GM12878 (cell line): ENCODE measurements around the gene ICA1. TPM values are rescaled to one million over a fixed set of nuclear protein-coding genes. Genes with fewer than 3 reads are reported as not detected.

Experiments used
- ATF7 ChIP-seq: fragments of 450-650 bp; IDR thresholded peaks from 2 replicates; pipeline ENCODE4 v1.6.1; 2016; ENCODE audit warnings: low read depth, mild to moderate bottlenecking
- CREB1 ChIP-seq: IDR thresholded peaks from 2 replicates; pipeline ENCODE4 v1.6.1; 2012; ENCODE audit warnings: low read depth, mild to moderate bottlenecking, inconsistent platforms
- FOXM1 ChIP-seq: IDR thresholded peaks from 2 replicates; pipeline ENCODE4 v1.6.1; 2012; ENCODE audit warnings: low read depth, mild to moderate bottlenecking, inconsistent platforms, low read length, moderate library complexity
- MEF2B ChIP-seq: fragments of 450-650 bp; IDR thresholded peaks from 2 replicates; pipeline ENCODE4 v1.6.1; 2018; ENCODE audit warnings: mild to moderate bottlenecking, moderate library complexity; ENCODE audit not compliant: partially characterized antibody, poor library complexity, severe bottlenecking
- NFIC ChIP-seq: IDR thresholded peaks from 2 replicates; pipeline ENCODE4 v1.6.1; 2012; ENCODE audit warnings: low read depth, mild to moderate bottlenecking, inconsistent platforms, low read length, moderate library complexity
- POLR2AphosphoS2 ChIP-seq: IDR thresholded peaks from 2 replicates; pipeline ENCODE4 v1.6.1; 2011; ENCODE audit warnings: low read depth, mild to moderate bottlenecking, low read length, improper control_type of control experiment, moderate library complexity
- RAD51 ChIP-seq: fragments of 450-650 bp; IDR thresholded peaks from 2 replicates; pipeline ENCODE4 v1.6.1; 2016; ENCODE audit warnings: moderate library complexity, mild to moderate bottlenecking, inconsistent platforms
- RB1 ChIP-seq: fragments of 450-650 bp; formaldehyde crosslinking; IDR thresholded peaks from 2 replicates; pipeline ENCODE4 v1.6.1; 2017; ENCODE audit warnings: mild to moderate bottlenecking, borderline replicate concordance
- SMAD5 ChIP-seq: IDR thresholded peaks from 2 replicates; pipeline ENCODE4 v1.6.1; 2016; ENCODE audit warnings: antibody characterized with exemption, low read depth
- ZNF384 ChIP-seq: IDR thresholded peaks from 2 replicates; pipeline ENCODE4 v1.6.1; 2012; ENCODE audit warnings: low read depth, mild to moderate bottlenecking, low read length, improper control_type of control experiment, borderline replicate concordance
- polyA plus RNA-seq, 11 experiments: library from polyadenylated mRNA; depleted of rRNA in 4 of 11; unstranded in 6 of 11; stranded (reverse) in 5 of 11; fragments of >200 nt; fragmentation: Nextera tagmentation in 4 of 11; fragmentation: Illumina TruSeq in 1 of 11; extraction: Ambion mirVana in 4 of 11; extraction: Trizol in 1 of 11; gene quantifications; 1 replicate in 1 of 11; 2 replicates in 10 of 11; pipeline versions ENCODE4 v1.2.1 to v1.2.3, GENCODE V29; 2011 to 2016; ENCODE audit warnings: inconsistent platforms in 2 of 11, missing spikeins in 2 of 11, low read depth in 1 of 11
- total RNA-seq, 4 experiments: library from RNA; depleted of rRNA in 3 of 4; stranded (reverse); fragments of >200 nt in 3 of 4; fragmentation: Illumina TruSeq in 1 of 4; extraction: Trizol in 1 of 4; gene quantifications; 2 replicates each; pipeline versions ENCODE4 v1.2.1 to v1.2.3, GENCODE V29; 2013 to 2021
- TF ChIP-seq, protein P1 (sequence below): fragments of 450-650 bp; formaldehyde crosslinking; IDR thresholded peaks from 2 replicates; pipeline ENCODE4 v1.4.0; 2022; ENCODE audit warnings: mild to moderate bottlenecking, moderate library complexity
- TF ChIP-seq, protein P2 (sequence below): fragments of 450-650 bp; IDR thresholded peaks from 2 replicates; pipeline ENCODE4 v1.6.1; 2016; ENCODE audit warnings: mild to moderate bottlenecking
- TF ChIP-seq, protein P3 (sequence below), 3 experiments: IDR thresholded peaks in 2 of 3; conservative IDR thresholded peaks in 1 of 3; 2 replicates each; pipeline ENCODE4 v1.5.1; 2011; ENCODE audit warnings: low read depth in 3 of 3, low read length in 3 of 3, mild to moderate bottlenecking in 3 of 3, control low read depth in 2 of 3, moderate library complexity in 2 of 3, inconsistent platforms in 1 of 3, mixed read lengths in 1 of 3; ENCODE audit not compliant: control insufficient read depth in 2 of 3, insufficient read depth in 1 of 3; ENCODE audit errors: extremely low read depth in 1 of 3
- TF ChIP-seq, protein P4 (sequence below): fragments of 450-650 bp; IDR thresholded peaks from 2 replicates; pipeline ENCODE4 v1.6.1; 2017; ENCODE audit warnings: mild to moderate bottlenecking, moderate library complexity

Gene ICA1
- total and polyA plus RNA-seq, 10 of the 15 experiments (the other 5 are each of a cell fraction or from before 2014, with no cell fraction given): 1.3 to 35.1 (median 3.3) TPM

DNA sequence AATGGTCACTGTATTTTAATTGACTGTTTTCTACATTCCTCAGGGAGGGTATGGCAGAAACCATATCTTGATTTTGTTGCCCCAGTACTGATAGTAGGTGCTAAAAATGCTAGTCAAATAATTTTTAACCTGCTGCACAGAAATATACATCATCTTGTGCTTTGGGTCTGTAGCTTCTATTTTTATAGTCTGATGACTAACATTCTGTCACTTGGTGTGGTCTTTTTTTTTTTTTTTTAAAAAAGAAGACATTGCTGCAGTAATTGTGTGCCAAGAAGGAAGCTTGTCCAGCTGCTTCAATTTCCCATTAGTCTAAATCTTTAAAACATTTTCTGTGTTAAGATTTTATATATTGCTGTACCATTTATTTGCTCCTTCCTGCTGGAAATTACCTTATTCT lies 83.6 kb downstream of the ICA1 start (continued):
- peak; percentile 82 for TF ChIP-seq ATF7
- no peak; the same call in 1 of the 2 replicates for TF ChIP-seq RB1
- TF ChIP-seq, protein P1, sequence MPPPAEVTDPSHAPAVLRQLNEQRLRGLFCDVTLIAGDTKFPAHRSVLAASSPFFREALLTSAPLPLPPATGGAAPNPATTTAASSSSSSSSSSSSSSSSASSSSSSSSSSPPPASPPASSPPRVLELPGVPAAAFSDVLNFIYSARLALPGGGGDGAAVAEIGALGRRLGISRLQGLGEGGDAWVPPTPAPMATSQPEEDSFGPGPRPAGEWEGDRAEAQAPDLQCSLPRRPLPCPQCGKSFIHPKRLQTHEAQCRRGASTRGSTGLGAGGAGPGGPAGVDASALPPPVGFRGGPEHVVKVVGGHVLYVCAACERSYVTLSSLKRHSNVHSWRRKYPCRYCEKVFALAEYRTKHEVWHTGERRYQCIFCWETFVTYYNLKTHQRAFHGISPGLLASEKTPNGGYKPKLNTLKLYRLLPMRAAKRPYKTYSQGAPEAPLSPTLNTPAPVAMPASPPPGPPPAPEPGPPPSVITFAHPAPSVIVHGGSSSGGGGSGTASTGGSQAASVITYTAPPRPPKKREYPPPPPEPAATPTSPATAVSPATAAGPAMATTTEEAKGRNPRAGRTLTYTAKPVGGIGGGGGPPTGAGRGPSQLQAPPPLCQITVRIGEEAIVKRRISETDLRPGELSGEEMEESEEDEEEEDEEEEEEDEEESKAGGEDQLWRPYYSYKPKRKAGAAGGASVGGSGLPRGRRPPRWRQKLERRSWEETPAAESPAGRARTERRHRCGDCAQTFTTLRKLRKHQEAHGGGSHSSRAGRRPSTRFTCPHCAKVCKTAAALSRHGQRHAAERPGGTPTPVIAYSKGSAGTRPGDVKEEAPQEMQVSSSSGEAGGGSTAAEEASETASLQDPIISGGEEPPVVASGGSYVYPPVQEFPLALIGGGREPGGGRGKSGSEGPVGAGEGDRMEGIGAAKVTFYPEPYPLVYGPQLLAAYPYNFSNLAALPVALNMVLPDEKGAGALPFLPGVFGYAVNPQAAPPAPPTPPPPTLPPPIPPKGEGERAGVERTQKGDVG (CRISPR knock-in tag): no peak
- TF ChIP-seq, protein P2, sequence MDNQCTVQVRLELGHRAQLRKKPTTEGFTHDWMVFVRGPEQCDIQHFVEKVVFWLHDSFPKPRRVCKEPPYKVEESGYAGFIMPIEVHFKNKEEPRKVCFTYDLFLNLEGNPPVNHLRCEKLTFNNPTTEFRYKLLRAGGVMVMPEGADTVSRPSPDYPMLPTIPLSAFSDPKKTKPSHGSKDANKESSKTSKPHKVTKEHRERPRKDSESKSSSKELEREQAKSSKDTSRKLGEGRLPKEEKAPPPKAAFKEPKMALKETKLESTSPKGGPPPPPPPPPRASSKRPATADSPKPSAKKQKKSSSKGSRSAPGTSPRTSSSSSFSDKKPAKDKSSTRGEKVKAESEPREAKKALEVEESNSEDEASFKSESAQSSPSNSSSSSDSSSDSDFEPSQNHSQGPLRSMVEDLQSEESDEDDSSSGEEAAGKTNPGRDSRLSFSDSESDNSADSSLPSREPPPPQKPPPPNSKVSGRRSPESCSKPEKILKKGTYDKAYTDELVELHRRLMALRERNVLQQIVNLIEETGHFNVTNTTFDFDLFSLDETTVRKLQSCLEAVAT: no peak
- TF ChIP-seq, protein P3, sequence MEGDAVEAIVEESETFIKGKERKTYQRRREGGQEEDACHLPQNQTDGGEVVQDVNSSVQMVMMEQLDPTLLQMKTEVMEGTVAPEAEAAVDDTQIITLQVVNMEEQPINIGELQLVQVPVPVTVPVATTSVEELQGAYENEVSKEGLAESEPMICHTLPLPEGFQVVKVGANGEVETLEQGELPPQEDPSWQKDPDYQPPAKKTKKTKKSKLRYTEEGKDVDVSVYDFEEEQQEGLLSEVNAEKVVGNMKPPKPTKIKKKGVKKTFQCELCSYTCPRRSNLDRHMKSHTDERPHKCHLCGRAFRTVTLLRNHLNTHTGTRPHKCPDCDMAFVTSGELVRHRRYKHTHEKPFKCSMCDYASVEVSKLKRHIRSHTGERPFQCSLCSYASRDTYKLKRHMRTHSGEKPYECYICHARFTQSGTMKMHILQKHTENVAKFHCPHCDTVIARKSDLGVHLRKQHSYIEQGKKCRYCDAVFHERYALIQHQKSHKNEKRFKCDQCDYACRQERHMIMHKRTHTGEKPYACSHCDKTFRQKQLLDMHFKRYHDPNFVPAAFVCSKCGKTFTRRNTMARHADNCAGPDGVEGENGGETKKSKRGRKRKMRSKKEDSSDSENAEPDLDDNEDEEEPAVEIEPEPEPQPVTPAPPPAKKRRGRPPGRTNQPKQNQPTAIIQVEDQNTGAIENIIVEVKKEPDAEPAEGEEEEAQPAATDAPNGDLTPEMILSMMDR (IDR thresholded peaks at IDR 0.05 in 2 of 3, conservative IDR thresholded peaks at IDR 0.05 in 1 of 3; ENCODE audit: control insufficient read depth in 2 of 3, extremely low read depth in 1 of 3, insufficient read depth in 1 of 3, low read depth in 3 of 3, low read length in 3 of 3): no peak
- peak; percentile 61; the same call in 1 of the 2 replicates for TF ChIP-seq NFIC
- TF ChIP-seq POLR2AphosphoS2: no peak
- peak; percentile 94 for TF ChIP-seq ZNF384
- TF ChIP-seq RAD51: peak; percentile 40; the same call in 1 of the 2 replicates
- 0 out of 2 replicates have a peak, but pooled peaks have one; percentile 9 for TF ChIP-seq CREB1
- TF ChIP-seq SMAD5: no peak
- 0 out of 2 replicates have a peak, but pooled peaks have one; percentile 19 for TF ChIP-seq FOXM1
- TF ChIP-seq, protein P4, sequence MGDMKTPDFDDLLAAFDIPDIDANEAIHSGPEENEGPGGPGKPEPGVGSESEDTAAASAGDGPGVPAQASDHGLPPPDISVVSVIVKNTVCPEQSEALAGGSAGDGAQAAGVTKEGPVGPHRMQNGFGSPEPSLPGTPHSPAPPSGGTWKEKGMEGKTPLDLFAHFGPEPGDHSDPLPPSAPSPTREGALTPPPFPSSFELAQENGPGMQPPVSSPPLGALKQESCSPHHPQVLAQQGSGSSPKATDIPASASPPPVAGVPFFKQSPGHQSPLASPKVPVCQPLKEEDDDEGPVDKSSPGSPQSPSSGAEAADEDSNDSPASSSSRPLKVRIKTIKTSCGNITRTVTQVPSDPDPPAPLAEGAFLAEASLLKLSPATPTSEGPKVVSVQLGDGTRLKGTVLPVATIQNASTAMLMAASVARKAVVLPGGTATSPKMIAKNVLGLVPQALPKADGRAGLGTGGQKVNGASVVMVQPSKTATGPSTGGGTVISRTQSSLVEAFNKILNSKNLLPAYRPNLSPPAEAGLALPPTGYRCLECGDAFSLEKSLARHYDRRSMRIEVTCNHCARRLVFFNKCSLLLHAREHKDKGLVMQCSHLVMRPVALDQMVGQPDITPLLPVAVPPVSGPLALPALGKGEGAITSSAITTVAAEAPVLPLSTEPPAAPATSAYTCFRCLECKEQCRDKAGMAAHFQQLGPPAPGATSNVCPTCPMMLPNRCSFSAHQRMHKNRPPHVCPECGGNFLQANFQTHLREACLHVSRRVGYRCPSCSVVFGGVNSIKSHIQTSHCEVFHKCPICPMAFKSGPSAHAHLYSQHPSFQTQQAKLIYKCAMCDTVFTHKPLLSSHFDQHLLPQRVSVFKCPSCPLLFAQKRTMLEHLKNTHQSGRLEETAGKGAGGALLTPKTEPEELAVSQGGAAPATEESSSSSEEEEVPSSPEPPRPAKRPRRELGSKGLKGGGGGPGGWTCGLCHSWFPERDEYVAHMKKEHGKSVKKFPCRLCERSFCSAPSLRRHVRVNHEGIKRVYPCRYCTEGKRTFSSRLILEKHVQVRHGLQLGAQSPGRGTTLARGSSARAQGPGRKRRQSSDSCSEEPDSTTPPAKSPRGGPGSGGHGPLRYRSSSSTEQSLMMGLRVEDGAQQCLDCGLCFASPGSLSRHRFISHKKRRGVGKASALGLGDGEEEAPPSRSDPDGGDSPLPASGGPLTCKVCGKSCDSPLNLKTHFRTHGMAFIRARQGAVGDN: 0 out of 2 replicates have a peak, but pooled peaks have one; percentile 28
- TF ChIP-seq MEF2B: peak; percentile 68
